ENCODE results near the gene BCL7B. TPM values are rescaled to one million over a fixed set of nuclear protein-coding genes. Genes with fewer than 3 reads are reported as not detected.

Gene BCL7B
- total RNA-seq, 1 experiment from 2014 or later, result 95.4 TPM

DNA sequence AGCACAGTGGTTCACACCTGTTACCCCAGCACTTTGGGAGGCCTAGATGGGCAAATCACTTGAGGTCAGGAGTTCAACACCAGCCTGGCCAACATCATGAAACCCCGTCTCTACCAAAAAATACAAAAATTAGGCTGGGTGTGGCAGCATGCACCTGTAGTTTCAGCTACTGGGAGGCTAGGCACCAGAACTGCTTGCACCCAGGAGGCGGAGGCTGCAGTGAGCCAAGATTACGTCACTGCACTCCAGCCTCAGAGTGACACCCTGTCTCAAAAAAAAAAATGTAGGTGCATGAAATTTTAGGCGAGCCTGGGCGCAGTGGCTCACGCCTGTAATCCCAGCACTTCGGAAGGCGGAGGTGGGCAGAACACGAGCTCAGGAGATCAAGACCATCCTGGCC lies 9.6 kb downstream of the BCL7B start:
- intact Hi-C loops (cut with micrococcal nuclease; ENCODE audit: unreplicated experiment), result no loop called here
- ATAC-seq (no peak), DNase-seq (ENCODE audit: low read depth, low spot score) (no peak)
- in situ Hi-C loops (cut with HindIII; ENCODE audit: low pct_unique_long_range_greater_than_20kb, low sequenced_read_pairs), result no loop called here
- Histone ChIP-seq H3K4me1 (ENCODE audit: control insufficient read depth, insufficient read depth, low read length) (no peaks in the 10 kb centered on the region), H3K9me3 (ENCODE audit: control insufficient read depth, insufficient read depth, low read depth, low read length) (no peaks in the 10 kb centered on the region), H3K27me3 (ENCODE audit: control insufficient read depth, insufficient read depth, low read length) (no peaks in the 10 kb centered on the region), H3K36me3 (ENCODE audit: control insufficient read depth, insufficient read depth, low read length) (0 out of 2 replicates have a peak, but pooled peaks cover 3% of the 10 kb centered on the region), H3K27ac (ENCODE audit: low read length) (no peak overlapping the region), H3K4me3 (ENCODE audit: low read depth in 2 of 2, low read length in 2 of 2) (no peak overlapping the region)
- TF ChIP-seq POLR2AphosphoS5 (IDR thresholded peaks at IDR 0.05; ENCODE audit: low read depth, low read length) (no peak), TCF7L2 (IDR thresholded peaks at IDR 0.05; ENCODE audit: low read depth, low read length) (no peak), SIN3A (IDR thresholded peaks at IDR 0.05; ENCODE audit: borderline replicate concordance, insufficient read depth, low read depth, low read length) (no peak)
- TF ChIP-seq, protein P1, sequence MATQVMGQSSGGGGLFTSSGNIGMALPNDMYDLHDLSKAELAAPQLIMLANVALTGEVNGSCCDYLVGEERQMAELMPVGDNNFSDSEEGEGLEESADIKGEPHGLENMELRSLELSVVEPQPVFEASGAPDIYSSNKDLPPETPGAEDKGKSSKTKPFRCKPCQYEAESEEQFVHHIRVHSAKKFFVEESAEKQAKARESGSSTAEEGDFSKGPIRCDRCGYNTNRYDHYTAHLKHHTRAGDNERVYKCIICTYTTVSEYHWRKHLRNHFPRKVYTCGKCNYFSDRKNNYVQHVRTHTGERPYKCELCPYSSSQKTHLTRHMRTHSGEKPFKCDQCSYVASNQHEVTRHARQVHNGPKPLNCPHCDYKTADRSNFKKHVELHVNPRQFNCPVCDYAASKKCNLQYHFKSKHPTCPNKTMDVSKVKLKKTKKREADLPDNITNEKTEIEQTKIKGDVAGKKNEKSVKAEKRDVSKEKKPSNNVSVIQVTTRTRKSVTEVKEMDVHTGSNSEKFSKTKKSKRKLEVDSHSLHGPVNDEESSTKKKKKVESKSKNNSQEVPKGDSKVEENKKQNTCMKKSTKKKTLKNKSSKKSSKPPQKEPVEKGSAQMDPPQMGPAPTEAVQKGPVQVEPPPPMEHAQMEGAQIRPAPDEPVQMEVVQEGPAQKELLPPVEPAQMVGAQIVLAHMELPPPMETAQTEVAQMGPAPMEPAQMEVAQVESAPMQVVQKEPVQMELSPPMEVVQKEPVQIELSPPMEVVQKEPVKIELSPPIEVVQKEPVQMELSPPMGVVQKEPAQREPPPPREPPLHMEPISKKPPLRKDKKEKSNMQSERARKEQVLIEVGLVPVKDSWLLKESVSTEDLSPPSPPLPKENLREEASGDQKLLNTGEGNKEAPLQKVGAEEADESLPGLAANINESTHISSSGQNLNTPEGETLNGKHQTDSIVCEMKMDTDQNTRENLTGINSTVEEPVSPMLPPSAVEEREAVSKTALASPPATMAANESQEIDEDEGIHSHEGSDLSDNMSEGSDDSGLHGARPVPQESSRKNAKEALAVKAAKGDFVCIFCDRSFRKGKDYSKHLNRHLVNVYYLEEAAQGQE (IDR thresholded peaks at IDR 0.05; ENCODE audit: insufficient read depth in 1 of 2, low read depth in 2 of 2, low read length in 1 of 2), result no peak
- TF ChIP-seq, protein P2, sequence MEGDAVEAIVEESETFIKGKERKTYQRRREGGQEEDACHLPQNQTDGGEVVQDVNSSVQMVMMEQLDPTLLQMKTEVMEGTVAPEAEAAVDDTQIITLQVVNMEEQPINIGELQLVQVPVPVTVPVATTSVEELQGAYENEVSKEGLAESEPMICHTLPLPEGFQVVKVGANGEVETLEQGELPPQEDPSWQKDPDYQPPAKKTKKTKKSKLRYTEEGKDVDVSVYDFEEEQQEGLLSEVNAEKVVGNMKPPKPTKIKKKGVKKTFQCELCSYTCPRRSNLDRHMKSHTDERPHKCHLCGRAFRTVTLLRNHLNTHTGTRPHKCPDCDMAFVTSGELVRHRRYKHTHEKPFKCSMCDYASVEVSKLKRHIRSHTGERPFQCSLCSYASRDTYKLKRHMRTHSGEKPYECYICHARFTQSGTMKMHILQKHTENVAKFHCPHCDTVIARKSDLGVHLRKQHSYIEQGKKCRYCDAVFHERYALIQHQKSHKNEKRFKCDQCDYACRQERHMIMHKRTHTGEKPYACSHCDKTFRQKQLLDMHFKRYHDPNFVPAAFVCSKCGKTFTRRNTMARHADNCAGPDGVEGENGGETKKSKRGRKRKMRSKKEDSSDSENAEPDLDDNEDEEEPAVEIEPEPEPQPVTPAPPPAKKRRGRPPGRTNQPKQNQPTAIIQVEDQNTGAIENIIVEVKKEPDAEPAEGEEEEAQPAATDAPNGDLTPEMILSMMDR (IDR thresholded peaks at IDR 0.05), result no peak
- no TSS peak for BruUV-seq (replicated peaks)
- POLR2A ChIA-PET, result interaction anchor here (0.9 kb wide), 2 partner anchors 25 to 26 kb away, joined by 3 to 9 read pairs; partner anchors contain the start of gene BAZ1B
- CTCF ChIA-PET, result no interaction called here

DNA sequence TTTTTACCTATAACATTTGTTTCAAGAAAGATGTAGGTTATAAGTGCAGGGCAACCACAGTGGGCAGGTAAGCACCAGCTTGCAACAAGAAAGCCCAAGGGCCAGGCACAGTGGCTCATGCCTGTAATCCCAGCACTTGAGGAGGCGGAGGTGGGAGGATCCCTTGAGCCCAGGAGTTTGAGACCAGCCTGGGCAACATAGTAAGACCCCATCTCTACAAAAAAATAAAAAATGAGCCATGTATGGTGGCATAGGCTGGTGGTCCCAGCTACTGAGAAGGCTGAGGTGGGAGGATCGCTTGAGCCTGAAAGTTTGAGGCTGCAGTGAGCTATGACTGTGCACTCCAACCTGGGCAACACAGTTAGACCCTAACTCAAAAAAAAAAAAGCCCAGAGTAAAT lies 12.8 kb downstream of the BCL7B start:
- Histone ChIP-seq H3K27me3 (ENCODE audit: control insufficient read depth, insufficient read depth, low read length) (no peaks in the 10 kb centered on the region), H3K4me1 (ENCODE audit: control insufficient read depth, insufficient read depth, low read length) (no peaks in the 10 kb centered on the region), H3K27ac (ENCODE audit: low read length) (no peak overlapping the region), H3K4me3 (ENCODE audit: low read depth in 2 of 2, low read length in 2 of 2) (no peak overlapping the region), H3K36me3 (ENCODE audit: control insufficient read depth, insufficient read depth, low read length) (0 out of 2 replicates have a peak, but pooled peaks cover 6% of the 10 kb centered on the region), H3K9me3 (ENCODE audit: control insufficient read depth, insufficient read depth, low read depth, low read length) (no peaks in the 10 kb centered on the region)
- no TSS peak for BruUV-seq (replicated peaks)
- ATAC-seq (no peak), DNase-seq (ENCODE audit: low read depth, low spot score) (no peak)
- TF ChIP-seq SIN3A (IDR thresholded peaks at IDR 0.05; ENCODE audit: borderline replicate concordance, insufficient read depth, low read depth, low read length), result no peak
- TF ChIP-seq, protein P2 (IDR thresholded peaks at IDR 0.05), result no peak
- TF ChIP-seq, protein P1 (IDR thresholded peaks at IDR 0.05; ENCODE audit: insufficient read depth in 1 of 2, low read depth in 2 of 2, low read length in 1 of 2), result no peak
- no peak for TF ChIP-seq POLR2AphosphoS5 (IDR thresholded peaks at IDR 0.05; ENCODE audit: low read depth, low read length)
- no peak for TF ChIP-seq TCF7L2 (IDR thresholded peaks at IDR 0.05; ENCODE audit: low read depth, low read length)
- intact Hi-C loops (cut with micrococcal nuclease; ENCODE audit: unreplicated experiment), result no loop called here
- POLR2A ChIA-PET, result no interaction called here
- in situ Hi-C loops (cut with HindIII; ENCODE audit: low pct_unique_long_range_greater_than_20kb, low sequenced_read_pairs), result no loop called here
- CTCF ChIA-PET, result no interaction called here

Measured in Panc1 (cell line).